ENCODE data around the gene IL20. TPM values are rescaled to one million over a fixed set of nuclear protein-coding genes. Genes with fewer than 3 reads are reported as not detected.
A peak's percentile ranks its signal among the peaks of the same experiment; 100 is the strongest.

IL20 gene
- total RNA-seq, 6 experiments from 2014 or later = not detected

GRCh38 chr1:206856674-206857464 is 8.6 kb upstream of the IL20 start:
- Histone ChIP-seq H3K4me3 (no peak overlapping the region), H3K27me3 (no peaks in the 10 kb centered on the region), H3K36me3 (no peaks in the 10 kb centered on the region), H3K27ac (no peak overlapping the region), H3K4me1 (no peaks in the 10 kb centered on the region), H3K9me3 (no peaks in the 10 kb centered on the region)
- ATAC-seq (peak; percentile 11 to 42 (median 32)), DNase-seq (no peak)
- no peak for TF ChIP-seq POLR2A (IDR thresholded peaks at IDR 0.05)
- TF ChIP-seq, protein P1, sequence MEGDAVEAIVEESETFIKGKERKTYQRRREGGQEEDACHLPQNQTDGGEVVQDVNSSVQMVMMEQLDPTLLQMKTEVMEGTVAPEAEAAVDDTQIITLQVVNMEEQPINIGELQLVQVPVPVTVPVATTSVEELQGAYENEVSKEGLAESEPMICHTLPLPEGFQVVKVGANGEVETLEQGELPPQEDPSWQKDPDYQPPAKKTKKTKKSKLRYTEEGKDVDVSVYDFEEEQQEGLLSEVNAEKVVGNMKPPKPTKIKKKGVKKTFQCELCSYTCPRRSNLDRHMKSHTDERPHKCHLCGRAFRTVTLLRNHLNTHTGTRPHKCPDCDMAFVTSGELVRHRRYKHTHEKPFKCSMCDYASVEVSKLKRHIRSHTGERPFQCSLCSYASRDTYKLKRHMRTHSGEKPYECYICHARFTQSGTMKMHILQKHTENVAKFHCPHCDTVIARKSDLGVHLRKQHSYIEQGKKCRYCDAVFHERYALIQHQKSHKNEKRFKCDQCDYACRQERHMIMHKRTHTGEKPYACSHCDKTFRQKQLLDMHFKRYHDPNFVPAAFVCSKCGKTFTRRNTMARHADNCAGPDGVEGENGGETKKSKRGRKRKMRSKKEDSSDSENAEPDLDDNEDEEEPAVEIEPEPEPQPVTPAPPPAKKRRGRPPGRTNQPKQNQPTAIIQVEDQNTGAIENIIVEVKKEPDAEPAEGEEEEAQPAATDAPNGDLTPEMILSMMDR (IDR thresholded peaks at IDR 0.05) = peak in 3 of 4 donors; percentile 5 to 17 (median 9)
- 74% methylated on average over 3 of the region's 5 CpGs for WGBS (ENCODE audit: insufficient coverage, low coverage, low lambda C conversion rate, missing lambda C conversion rate)
- intact Hi-C loops (cut with DNase I) = no loop called here

- H3K4me1 ChIP-seq = no peaks in the 10 kb centered on the region
- intact Hi-C loops (cut with DNase I) = no loop called here
- DNase-seq = no peak
- peak; percentile 25 to 50 (median 38) for ATAC-seq
- H3K4me3 ChIP-seq = no peak overlapping the region
- no peaks in the 10 kb centered on the region for H3K36me3 ChIP-seq
- H3K9me3 ChIP-seq = no peaks in the 10 kb centered on the region
- no peak for TF ChIP-seq POLR2A (IDR thresholded peaks at IDR 0.05)
- TF ChIP-seq, protein P1 (IDR thresholded peaks at IDR 0.05) = no peak
- 20% methylated on average over 4 of the region's 5 CpGs for WGBS (ENCODE audit: insufficient coverage, low coverage, low lambda C conversion rate, missing lambda C conversion rate)
- no peak overlapping the region for H3K27ac ChIP-seq
- H3K27me3 ChIP-seq = no peaks in the 10 kb centered on the region
These were observed 6.3 kb upstream of the IL20 start for GRCh38 chr1:206859082-206859521.

- DNase-seq (no peak), ATAC-seq (no peak)
- intact Hi-C loops (cut with DNase I) = loop anchor here in 1 of 2 donors (10.0 kb wide), 1 partner anchor 55 kb away; no protein-coding TSS in a partner anchor
- Histone ChIP-seq H3K9me3 (no peaks in the 10 kb centered on the region), H3K4me1 (peaks cover 0 to under 1% (median under 1%) of the 10 kb centered on the region in 4 donors), H3K27ac (no peak overlapping the region), H3K36me3 (no peaks in the 10 kb centered on the region), H3K4me3 (no peak overlapping the region), H3K27me3 (no peaks in the 10 kb centered on the region)
- WGBS (ENCODE audit: insufficient coverage, low coverage, low lambda C conversion rate, missing lambda C conversion rate) = 67% methylated on average over 4 of the region's 4 CpGs
- no peak for TF ChIP-seq POLR2A (IDR thresholded peaks at IDR 0.05)
- TF ChIP-seq, protein P1 (IDR thresholded peaks at IDR 0.05) = no peak
These were observed 5.3 kb upstream of the IL20 start for GRCh38 chr1:206860165-206860564.

DNA sequence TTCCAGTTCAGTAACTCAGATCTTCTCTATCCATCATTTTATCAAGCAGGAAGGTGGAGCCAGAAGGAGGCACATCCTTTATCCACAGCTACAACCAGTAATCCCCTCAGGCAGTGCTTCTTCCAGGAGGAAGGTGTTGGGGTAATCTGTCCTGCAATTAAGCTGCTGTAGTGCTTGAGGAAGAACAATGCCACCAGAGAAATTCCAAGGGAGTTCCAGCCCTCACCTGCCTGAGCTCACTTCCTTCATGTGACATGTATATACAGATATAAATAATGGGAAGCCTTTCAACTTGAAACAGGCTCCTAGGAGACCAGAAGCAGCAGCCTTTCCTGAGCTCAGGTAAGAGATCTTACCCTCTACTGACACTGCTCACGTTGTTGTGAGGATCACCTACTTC is 2.2 kb upstream of the IL20 start:
- no peak for ATAC-seq
- Histone ChIP-seq H3K4me1 (peaks cover 0 to 4% (median 2%) of the 10 kb centered on the region in 4 donors), H3K27ac (no peak overlapping the region), H3K36me3 (no peaks in the 10 kb centered on the region), H3K4me3 (no peak overlapping the region), H3K27me3 (no peaks in the 10 kb centered on the region), H3K9me3 (no peaks in the 10 kb centered on the region)
- intact Hi-C loops (cut with DNase I) = loop anchor here in 1 of 2 donors (10.0 kb wide), 1 partner anchor 52 kb away; no protein-coding TSS in a partner anchor
- TF ChIP-seq, protein P1 (IDR thresholded peaks at IDR 0.05) = no peak
- DNase-seq = no peak
- WGBS (ENCODE audit: insufficient coverage, low coverage, low lambda C conversion rate, missing lambda C conversion rate) = 15% methylated on average over 1 of the region's 1 CpG
